NCI-H510A treated with DMSO at 0.1 percent for 48 hours (cell line): ENCODE results near the gene TM9SF4.
A peak's percentile ranks its signal among the peaks of the same experiment; 100 is the strongest.

Source experiments
- DNase-seq: peaks from one replicate; lab custom pipeline; 2025; lab: John Stamatoyannopoulos, UW

Gene TM9SF4

GRCh38 chr20:32109392-32110172, at the start of gene TM9SF4:
TM9SF4 (plus strand) TSS chr20:32109714; CDS start chr20:32109741, 27 bp downstream.
- DNase-seq: peak; percentile 97

- DNase-seq: no peak
Observed at GRCh38 chr20:32062776-32063170, 46.7 kb upstream of the TM9SF4 start.

- DNase-seq: no peak
Observed at GRCh38 chr20:32063695-32064094, 45.8 kb upstream of the TM9SF4 start.

GRCh38 chr20:32064667-32065066, 44.8 kb upstream of the TM9SF4 start:
- DNase-seq: no peak

GRCh38 chr20:32067234-32067821, 42.2 kb upstream of the TM9SF4 start:
- no peak for DNase-seq

GRCh38 chr20:32068174-32068573, 41.3 kb upstream of the TM9SF4 start:
- DNase-seq: no peak

- DNase-seq: no peak
Observed at GRCh38 chr20:32069711-32070110, 39.8 kb upstream of the TM9SF4 start.

- DNase-seq: no peak
Observed at GRCh38 chr20:32070282-32070681, 39.2 kb upstream of the TM9SF4 start.

- no peak for DNase-seq
Observed at GRCh38 chr20:32070690-32071213, 38.8 kb upstream of the TM9SF4 start.

GRCh38 chr20:32071395-32072167, 37.9 kb upstream of the TM9SF4 start:
- no peak for DNase-seq

GRCh38 chr20:32072168-32072750, 37.3 kb upstream of the TM9SF4 start:
- DNase-seq: no peak

- no peak for DNase-seq
Observed at GRCh38 chr20:32075534-32075933, 34.0 kb upstream of the TM9SF4 start.

- DNase-seq: no peak
Observed at GRCh38 chr20:32077190-32077589, 32.3 kb upstream of the TM9SF4 start.

GRCh38 chr20:32078322-32078721, 31.2 kb upstream of the TM9SF4 start:
- no peak for DNase-seq

- no peak for DNase-seq
Observed at GRCh38 chr20:32078791-32079190, 30.7 kb upstream of the TM9SF4 start.

GRCh38 chr20:32079655-32080109, 29.8 kb upstream of the TM9SF4 start:
- no peak for DNase-seq

- DNase-seq: no peak
Observed at GRCh38 chr20:32080783-32081182, 28.7 kb upstream of the TM9SF4 start.

GRCh38 chr20:32083469-32083868, 26.0 kb upstream of the TM9SF4 start:
- no peak for DNase-seq

GRCh38 chr20:32087070-32087469, 22.4 kb upstream of the TM9SF4 start:
- no peak for DNase-seq

- no peak for DNase-seq
Observed at GRCh38 chr20:32088759-32089158, 20.8 kb upstream of the TM9SF4 start.

GRCh38 chr20:32089637-32090362, 19.7 kb upstream of the TM9SF4 start:
- DNase-seq: no peak
